HL-60/S4 (cell line): Measurements from ENCODE around the gene GNPDA1.

Experiments used
- in situ Hi-C: fragments of 300-500 bp; cut with MboI; formaldehyde crosslinking; loops from 2 replicates; pipeline ENCODE4 v1.14.3; 2022; ENCODE audit warnings: low sequenced_read_pairs

Gene GNPDA1

DNA sequence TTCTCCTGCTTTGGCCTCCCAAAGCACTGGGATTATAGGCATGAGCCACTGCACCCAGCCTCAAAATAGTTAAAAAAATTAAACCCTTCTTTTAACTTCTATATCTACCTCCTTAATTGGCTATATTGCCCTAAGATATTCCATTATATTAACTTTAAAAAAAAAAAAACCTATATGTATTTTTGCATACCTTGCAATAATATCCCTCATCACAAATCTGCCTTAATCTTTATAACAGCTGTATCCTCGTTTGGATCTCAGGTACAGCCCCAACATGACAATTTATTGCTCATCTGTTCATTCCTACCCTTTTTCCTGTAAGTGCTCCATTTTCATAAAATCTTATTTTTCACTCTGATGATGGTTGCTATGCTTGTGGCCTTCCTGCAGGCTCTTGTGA is 12.7 kb downstream of the GNPDA1 start:
- in situ Hi-C loops, result loop anchor here (5.0 to 25.0 kb wide), 2 partner anchors 137 to 562 kb away; no protein-coding TSS in a partner anchor

- in situ Hi-C loops, result loop anchor here (25.0 kb wide), 1 partner anchor 690 kb away; the partner anchor contains the start of gene FGF1
These were observed 15.4 kb downstream of the GNPDA1 start for GRCh38 chr5:141997358-141997960.

DNA sequence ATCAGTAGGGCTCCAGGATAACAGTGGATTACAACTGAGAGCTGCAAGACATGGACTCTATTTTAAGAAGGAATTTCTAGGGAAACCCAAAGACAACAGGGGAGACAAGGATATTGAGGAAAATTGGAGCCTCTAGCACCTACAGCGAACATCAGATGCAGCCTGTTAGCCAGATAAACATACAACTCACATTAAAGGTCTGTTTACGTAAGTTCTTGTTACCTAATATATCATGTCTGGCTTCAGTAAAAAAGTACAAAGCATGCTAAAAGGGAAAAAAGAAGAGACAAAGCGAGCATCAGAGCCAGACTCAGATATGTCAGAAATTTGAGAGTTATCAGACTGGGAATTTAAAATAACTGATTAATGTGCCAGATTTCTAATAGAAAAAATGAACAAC is 17.2 kb downstream of the GNPDA1 start:
- in situ Hi-C loops, result loop anchor here (25.0 kb wide), 1 partner anchor 692 kb away; the partner anchor contains the start of gene FGF1

DNA sequence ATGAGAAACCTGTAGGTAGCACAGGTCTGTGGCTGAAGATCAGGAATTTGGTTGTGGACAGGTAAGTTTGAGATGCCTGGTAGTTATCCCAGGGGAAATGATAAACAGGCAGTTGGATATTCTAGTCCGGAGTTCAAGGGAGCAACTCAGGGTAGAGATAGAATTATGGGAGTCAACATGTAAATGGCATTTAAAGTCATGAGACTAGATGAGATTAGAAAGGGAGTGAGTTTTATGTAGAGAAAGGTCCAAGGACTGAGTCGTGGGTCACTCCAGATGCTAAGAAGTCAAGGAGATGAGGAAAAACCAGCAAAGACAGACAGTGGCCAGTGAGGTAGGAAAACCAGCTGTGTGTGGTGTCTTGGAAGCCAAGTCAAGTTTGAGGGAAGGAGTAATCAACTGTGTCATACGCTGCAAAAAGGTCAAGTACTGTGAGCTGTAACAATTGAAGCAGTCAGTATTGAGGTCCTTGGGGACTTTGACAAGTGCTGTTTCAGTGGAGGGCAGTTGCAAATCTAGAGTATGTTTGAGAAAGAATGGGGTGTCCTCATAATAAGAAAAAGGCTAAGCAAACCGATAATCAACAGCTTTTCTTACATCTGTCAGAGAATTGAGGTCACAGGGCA is 18.2 kb downstream of the GNPDA1 start:
- in situ Hi-C loops, result loop anchor here (25.0 kb wide), 1 partner anchor 693 kb away; the partner anchor contains the start of gene FGF1

GRCh38 chr5:141992349-141992963 is 20.4 kb downstream of the GNPDA1 start:
- in situ Hi-C loops, result loop anchor here (25.0 kb wide), 1 partner anchor 695 kb away; the partner anchor contains the start of gene FGF1

DNA sequence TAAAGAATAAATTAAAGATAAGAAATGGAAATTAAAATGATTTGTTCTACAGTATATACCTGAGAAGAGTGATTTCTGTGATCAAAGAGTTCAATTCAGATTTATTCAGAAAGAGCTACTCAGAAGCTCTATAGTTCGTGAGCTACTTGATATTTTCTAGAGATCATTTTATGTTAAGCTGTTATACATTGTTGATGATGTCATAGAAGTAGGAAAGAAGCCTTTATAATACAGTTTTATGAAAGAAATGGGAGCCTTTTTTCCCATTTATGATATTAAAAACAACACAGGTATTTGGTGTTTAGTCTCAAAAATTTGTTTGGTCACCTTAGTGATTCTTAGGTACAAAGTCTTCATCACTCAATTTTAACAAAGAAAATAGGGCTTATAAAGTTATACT is 23.1 kb downstream of the GNPDA1 start:
- in situ Hi-C loops, result loop anchor here (25.0 kb wide), 1 partner anchor 698 kb away; the partner anchor contains the start of gene FGF1

DNA sequence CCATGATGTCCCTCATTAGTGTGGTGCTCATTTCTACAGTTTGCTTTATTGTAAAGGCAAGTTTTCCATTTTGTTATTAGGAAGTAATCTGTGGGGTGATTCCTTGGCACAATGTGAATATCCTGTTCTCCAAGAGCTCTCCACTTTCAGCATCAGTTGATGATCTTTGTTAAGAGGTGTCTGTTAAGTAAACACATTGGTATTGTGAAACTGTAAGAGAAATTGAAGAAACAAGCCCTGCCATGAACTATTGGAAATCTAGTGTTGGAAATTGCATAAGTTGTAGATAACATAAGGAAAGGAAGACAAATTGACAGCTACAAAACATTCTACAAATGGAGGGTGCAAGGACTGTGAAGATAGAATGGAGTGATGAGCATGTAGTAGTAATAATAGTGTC is 26.8 kb downstream of the GNPDA1 start:
- in situ Hi-C loops, result loop anchor here (25.0 kb wide), 1 partner anchor 701 kb away; the partner anchor contains the start of gene FGF1

DNA sequence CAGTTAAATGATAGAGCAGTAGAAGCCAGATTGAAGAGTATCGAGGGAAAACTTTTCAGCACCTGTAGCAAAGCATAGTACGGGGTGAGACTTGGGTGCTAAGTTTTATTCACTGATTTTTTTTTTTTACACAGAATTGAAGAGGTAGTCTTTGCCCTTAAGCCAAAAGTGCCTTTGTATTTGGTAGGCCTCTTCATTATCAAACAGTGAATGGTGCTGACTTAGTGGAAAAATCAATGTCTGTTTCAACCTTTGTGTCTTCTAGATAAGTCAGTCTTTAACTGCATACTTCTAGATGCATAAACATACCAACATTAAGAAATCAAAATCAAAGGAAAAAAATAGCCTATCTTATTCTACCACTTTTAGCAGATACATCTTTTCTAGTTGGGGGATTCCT is 30.2 kb downstream of the GNPDA1 start:
- in situ Hi-C loops, result loop anchor here (25.0 kb wide), 1 partner anchor 705 kb away; the partner anchor contains the start of gene FGF1

GRCh38 chr5:141978389-141978788 is 34.4 kb downstream of the GNPDA1 start:
- in situ Hi-C loops, result loop anchor here (25.0 kb wide), 1 partner anchor 709 kb away; the partner anchor contains the start of gene FGF1

- in situ Hi-C loops, result loop anchor here (25.0 kb wide), 1 partner anchor 711 kb away; the partner anchor contains the start of gene FGF1
These were observed 36.7 kb downstream of the GNPDA1 start for GRCh38 chr5:141976176-141976575.

DNA sequence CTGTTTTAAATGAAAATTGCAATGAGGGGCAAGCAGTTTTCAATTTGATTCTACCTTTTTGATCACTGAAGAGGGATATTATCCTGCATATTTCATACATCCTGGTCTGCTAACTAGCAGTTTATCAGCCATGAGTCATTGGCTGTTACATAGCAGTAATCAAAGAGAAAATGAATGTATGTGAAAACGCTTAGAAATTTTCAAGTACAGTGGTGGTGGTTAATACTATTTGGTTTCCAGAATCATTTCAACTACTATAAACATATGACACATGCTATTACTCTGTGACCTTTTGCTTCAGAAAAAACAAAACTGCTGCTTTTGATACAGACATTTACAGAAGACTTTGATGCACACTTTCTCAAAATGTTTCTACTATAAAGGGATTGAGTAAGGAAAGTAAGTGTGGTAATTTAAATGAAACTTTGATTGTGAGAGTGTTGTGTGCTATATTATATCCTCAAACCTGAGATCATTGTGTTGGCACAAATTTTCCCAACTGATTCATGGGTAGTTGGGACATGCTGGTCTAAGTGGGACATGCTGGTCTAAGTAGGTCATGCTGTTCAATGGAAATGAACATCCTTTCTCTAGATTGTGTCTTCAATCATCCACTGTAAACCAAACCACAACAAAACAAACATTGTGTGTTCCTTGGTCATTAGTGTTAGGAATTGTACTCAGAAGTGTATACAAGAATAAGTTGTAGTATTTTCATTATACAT is 38.8 kb downstream of the GNPDA1 start:
- in situ Hi-C loops, result no loop called here

GRCh38 chr5:141969783-141970771 is 42.8 kb downstream of the GNPDA1 start:
- in situ Hi-C loops, result no loop called here

- in situ Hi-C loops, result no loop called here
These were observed 43.8 kb downstream of the GNPDA1 start, which contains the start of gene RNF14 for GRCh38 chr5:141968914-141969608. Gene RNF14, plus strand, starts transcription at chr5:141969105. Its CDS starts 4,484 bp downstream, at chr5:141973589.

GRCh38 chr5:141966963-141967333 is 45.9 kb downstream of the GNPDA1 start:
- in situ Hi-C loops, result no loop called here

GRCh38 chr5:141966275-141966962 is 46.4 kb downstream of the GNPDA1 start:
- in situ Hi-C loops, result no loop called here

DNA sequence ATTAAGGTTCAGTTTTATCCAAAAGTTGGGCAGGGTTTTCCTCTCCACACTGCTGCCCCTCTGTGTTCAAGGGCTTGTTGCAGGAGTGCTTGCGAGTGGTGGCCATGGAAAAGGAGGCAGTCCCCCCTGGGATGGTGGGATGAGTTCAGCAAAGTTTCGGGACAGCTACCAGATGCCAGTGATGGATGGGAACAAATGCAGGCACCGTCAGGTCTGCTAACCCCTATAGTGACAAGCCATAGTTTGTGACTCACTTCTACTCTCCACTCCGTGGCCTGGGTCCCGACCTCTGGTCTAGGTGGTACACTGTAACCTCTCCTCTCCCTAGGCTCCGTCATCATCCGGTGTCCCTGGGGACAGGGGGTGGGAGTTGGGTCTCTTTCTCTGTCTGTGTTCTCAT is 47.8 kb downstream of the GNPDA1 start:
- in situ Hi-C loops, result no loop called here

GRCh38 chr5:141963701-141964100 is 49.1 kb downstream of the GNPDA1 start:
- in situ Hi-C loops, result no loop called here

DNA sequence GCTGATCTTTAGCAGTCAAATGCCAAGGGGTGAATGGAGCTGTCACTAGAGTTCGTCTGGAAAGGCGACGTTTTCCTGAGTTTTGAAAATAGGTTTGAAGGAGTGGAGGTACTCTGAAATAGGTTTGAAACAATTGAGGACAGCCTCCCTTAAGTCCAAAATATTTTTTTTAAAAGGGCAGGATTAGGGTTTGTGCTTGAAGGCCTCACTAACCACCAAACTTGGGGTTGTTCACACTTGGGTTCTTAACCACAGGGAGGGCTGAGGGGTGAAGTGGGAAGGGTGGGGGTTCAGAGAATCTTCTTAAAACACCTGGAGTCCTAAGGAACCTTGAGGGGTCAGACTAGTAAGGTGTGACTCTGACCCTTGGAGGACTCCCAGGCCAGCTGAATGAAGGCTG is 51.4 kb downstream of the GNPDA1 start:
- in situ Hi-C loops, result no loop called here
